Epithelial cell of proximal tubule (primary cell): Measurements from ENCODE around the gene CABLES2. TPM values are rescaled to one million over a fixed set of nuclear protein-coding genes. Genes with fewer than 3 reads are reported as not detected.

Experiments
- DNase-seq: peaks from one replicate; pipeline ENCODE4 v3.0.0-alpha.2; 2011; ENCODE audit warnings: low read depth
- H3K4me3 ChIP-seq: 2 replicates; pipeline ENCODE4 v1.5.1; 2011; ENCODE audit warnings: low read depth, mild to moderate bottlenecking, low read length
- total RNA-seq: library from RNA; depleted of rRNA; stranded (reverse); fragments of >200 nt; gene quantifications from 2 replicates; pipeline ENCODE4 v1.2.3, GENCODE V29; 2015
- TF ChIP-seq, protein P1 (sequence below): conservative IDR thresholded peaks from 2 replicates; pipeline ENCODE4 v1.5.1; 2012; ENCODE audit warnings: low read depth, mild to moderate bottlenecking, low read length

Gene CABLES2
- total RNA-seq, 1 donor from 2014 or later: 5.8 TPM

DNA sequence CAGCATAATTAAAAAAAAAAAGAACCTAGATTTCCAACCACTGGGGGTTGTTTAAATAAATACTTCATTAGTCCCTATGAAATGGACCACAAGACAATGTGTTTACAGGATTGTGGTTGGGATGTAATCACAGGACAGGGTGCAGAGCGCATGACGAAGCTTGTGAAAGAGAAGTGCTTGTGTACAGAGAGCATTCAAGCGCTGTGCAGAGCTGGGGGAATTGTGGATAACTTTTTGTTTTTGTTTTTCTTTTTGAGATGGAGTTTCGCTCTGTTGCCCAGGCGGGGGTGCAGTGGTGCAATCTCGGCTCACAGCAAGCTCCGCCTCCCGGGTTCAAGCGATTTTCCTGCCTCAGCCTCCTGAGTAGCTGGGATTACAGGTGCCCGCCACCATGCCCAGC lies 62.3 kb downstream of the CABLES2 start:
- TF ChIP-seq, protein P1, sequence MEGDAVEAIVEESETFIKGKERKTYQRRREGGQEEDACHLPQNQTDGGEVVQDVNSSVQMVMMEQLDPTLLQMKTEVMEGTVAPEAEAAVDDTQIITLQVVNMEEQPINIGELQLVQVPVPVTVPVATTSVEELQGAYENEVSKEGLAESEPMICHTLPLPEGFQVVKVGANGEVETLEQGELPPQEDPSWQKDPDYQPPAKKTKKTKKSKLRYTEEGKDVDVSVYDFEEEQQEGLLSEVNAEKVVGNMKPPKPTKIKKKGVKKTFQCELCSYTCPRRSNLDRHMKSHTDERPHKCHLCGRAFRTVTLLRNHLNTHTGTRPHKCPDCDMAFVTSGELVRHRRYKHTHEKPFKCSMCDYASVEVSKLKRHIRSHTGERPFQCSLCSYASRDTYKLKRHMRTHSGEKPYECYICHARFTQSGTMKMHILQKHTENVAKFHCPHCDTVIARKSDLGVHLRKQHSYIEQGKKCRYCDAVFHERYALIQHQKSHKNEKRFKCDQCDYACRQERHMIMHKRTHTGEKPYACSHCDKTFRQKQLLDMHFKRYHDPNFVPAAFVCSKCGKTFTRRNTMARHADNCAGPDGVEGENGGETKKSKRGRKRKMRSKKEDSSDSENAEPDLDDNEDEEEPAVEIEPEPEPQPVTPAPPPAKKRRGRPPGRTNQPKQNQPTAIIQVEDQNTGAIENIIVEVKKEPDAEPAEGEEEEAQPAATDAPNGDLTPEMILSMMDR: no peak
- H3K4me3 ChIP-seq: no peak overlapping the region
- no peak for DNase-seq

DNA sequence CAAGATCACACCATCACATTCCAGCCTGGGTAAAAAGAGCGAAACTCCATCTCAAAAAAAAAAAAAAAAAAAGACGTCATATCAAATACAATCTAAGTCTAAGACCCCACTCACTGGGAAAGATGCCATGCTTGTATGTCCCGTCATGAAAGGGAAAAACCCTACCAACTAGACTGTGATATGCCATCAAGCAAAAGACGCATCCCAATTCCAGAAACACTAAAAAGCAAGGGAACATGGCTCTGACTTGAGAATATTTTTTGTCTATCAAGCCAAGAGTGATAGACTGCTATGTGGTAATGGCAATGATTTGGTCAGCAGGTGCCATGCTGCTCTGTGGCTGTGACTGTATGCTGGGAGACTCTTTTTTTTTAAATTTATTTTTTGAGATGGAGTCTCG lies 63.0 kb downstream of the CABLES2 start:
- DNase-seq: no peak
- no peak overlapping the region for H3K4me3 ChIP-seq
- TF ChIP-seq, protein P1: no peak

DNA sequence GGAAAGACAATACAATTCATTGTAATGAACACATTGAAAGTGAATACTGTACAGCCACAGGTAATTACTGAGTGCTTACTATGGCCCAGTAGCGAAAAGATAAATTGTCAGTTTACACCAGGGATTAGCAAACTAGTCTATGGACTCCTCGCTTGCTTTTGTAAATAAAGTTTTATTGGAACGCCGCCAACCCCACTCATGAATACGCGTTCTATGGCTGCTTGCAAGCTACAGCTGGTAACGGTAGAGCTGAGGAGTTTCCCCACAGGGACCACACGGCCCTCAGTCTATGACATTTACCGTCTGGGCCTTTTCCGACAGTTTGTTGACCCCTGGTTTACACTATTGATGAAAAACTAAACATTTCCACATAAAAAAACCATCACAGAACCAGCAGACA lies 64.2 kb downstream of the CABLES2 start:
- H3K4me3 ChIP-seq: no peak overlapping the region
- no peak for DNase-seq
- TF ChIP-seq, protein P1: no peak

DNA sequence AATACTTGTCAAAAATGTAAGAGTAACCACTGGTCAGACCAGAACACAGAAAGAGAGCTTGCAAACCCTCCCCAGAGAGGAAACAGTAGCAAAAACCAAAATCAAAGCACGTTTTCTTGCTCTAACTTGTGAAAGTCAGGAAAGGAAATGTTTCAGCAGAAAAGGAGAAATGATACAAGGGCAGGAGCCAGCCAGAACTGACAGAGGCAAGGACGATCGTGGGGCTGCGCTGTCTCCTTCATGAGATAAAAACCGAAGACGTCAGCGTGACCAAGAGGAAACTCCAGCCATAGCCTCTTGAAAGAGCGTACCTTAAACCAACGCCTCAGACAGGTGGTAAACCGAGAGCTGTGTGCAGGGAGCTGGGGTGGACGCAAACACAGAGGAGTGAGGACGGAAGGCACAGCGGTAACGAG lies 67.4 kb downstream of the CABLES2 start:
- TF ChIP-seq, protein P1: no peak
- no peak overlapping the region for H3K4me3 ChIP-seq
- DNase-seq: no peak

Other genes starting within 250 kb of the CABLES2 start
- gene MTG2, start 224.3 kb downstream of the CABLES2 start, total RNA-seq: 14.9 and 23.4 TPM in 2 replicates
- not detected in 2 replicates for gene HRH3, start 187.0 kb downstream of the CABLES2 start, total RNA-seq
- gene OSBPL2, start 168.8 kb downstream of the CABLES2 start, total RNA-seq: 17.1 and 20.6 TPM in 2 replicates
- 227 and 261 TPM in 2 replicates for gene ADRM1, start 104.3 kb downstream of the CABLES2 start, total RNA-seq
- gene LAMA5, start 40.0 kb downstream of the CABLES2 start, total RNA-seq: 103 and 240 TPM in 2 replicates
- 2,187 and 2,322 TPM in 2 replicates for gene RPS21, start 20.2 kb downstream of the CABLES2 start, total RNA-seq
- gene RBBP8NL, start 20.3 kb upstream of the CABLES2 start, total RNA-seq: 0.07 and 0.40 TPM in 2 replicates
- gene GATA5, start 68.7 kb upstream of the CABLES2 start, total RNA-seq: not detected in 2 replicates
- gene SLCO4A1, start 235.2 kb upstream of the CABLES2 start, total RNA-seq: 48.3 and 57.3 TPM in 2 replicates